HepG2 (cell line): ENCODE data around the gene RBM15B. TPM values are rescaled to one million over a fixed set of nuclear protein-coding genes. Genes with fewer than 3 reads are reported as not detected.

Experiments
- ATF5 ChIP-seq: sonication (generic); formaldehyde crosslinking; IDR thresholded peaks from 2 replicates; pipeline ENCODE4 v1.4.0; 2020; ENCODE audit warnings: mild to moderate bottlenecking, low read depth, missing genetic modification reagents
- ATF7-NPFF ChIP-seq: sonication (generic); formaldehyde crosslinking; IDR thresholded peaks from 2 replicates; pipeline ENCODE4 v1.8.1; 2023; ENCODE audit warnings: mild to moderate bottlenecking, low read depth, missing genetic modification reagents, moderate library complexity
- ESRRA ChIP-seq: sonication (generic); formaldehyde crosslinking; IDR thresholded peaks from 2 replicates; pipeline ENCODE4 v1.5.1; 2020; ENCODE audit warnings: mild to moderate bottlenecking, low read depth, missing genetic modification reagents
- EZH2 ChIP-seq: conservative IDR thresholded peaks from 2 replicates; pipeline ENCODE4 v1.6.1; 2012; ENCODE audit warnings: mild to moderate bottlenecking, low read depth, low read length, moderate library complexity
- KDM4B ChIP-seq: sonication (generic); formaldehyde crosslinking; IDR thresholded peaks from 2 replicates; pipeline ENCODE4 v1.4.0; 2020; ENCODE audit warnings: missing genetic modification reagents
- MIXL1 ChIP-seq: IDR thresholded peaks from 2 replicates; pipeline ENCODE4 v1.6.1; 2016
- NR2F6 ChIP-seq, 2 experiments: IDR thresholded peaks; 2 replicates each; pipeline ENCODE4 v1.6.1; 2016; ENCODE audit warnings: antibody characterized with exemption in 1 of 2, mild to moderate bottlenecking in 1 of 2
- POGZ ChIP-seq: sonication (generic); formaldehyde crosslinking; IDR thresholded peaks from 2 replicates; pipeline ENCODE4 v1.4.0; 2020; ENCODE audit warnings: mild to moderate bottlenecking, missing genetic modification reagents
- SNAI1 ChIP-seq: sonication (generic); formaldehyde crosslinking; IDR thresholded peaks from 2 replicates; pipeline ENCODE4 v1.5.0; 2020; ENCODE audit warnings: mild to moderate bottlenecking, missing genetic modification reagents, borderline replicate concordance
- TBX2 ChIP-seq: sonication (generic); formaldehyde crosslinking; IDR thresholded peaks from 2 replicates; pipeline ENCODE4 v1.5.0; 2020; ENCODE audit warnings: missing genetic modification reagents, mild to moderate bottlenecking, borderline replicate concordance
- YEATS2 ChIP-seq: sonication (generic); formaldehyde crosslinking; IDR thresholded peaks from 2 replicates; pipeline ENCODE4 v1.4.0; 2020; ENCODE audit warnings: missing genetic modification reagents, borderline replicate concordance
- ZFYVE20 ChIP-seq: sonication (generic); formaldehyde crosslinking; IDR thresholded peaks from 2 replicates; pipeline ENCODE4 v1.8.0; 2023; ENCODE audit warnings: low read depth, mild to moderate bottlenecking, moderate library complexity, missing genetic modification reagents, borderline replicate concordance
- ZMAT3 ChIP-seq: sonication (generic); formaldehyde crosslinking; conservative IDR thresholded peaks from 2 replicates; pipeline ENCODE4 v1.7.0; 2021; ENCODE audit warnings: missing genetic modification reagents
- ZNF335 ChIP-seq: sonication (generic); formaldehyde crosslinking; IDR thresholded peaks from 2 replicates; pipeline ENCODE4 v1.4.0; 2020; ENCODE audit warnings: missing genetic modification reagents
- ZNF547 ChIP-seq: sonication (generic); formaldehyde crosslinking; IDR thresholded peaks from 2 replicates; pipeline ENCODE4 v1.5.1; 2020; ENCODE audit warnings: mild to moderate bottlenecking, missing genetic modification reagents
- ZNF598 ChIP-seq: sonication (generic); formaldehyde crosslinking; IDR thresholded peaks from 2 replicates; pipeline ENCODE4 v1.5.1; 2020; ENCODE audit warnings: mild to moderate bottlenecking, missing genetic modification reagents, borderline replicate concordance
- ZNF644 ChIP-seq: IDR thresholded peaks from 2 replicates; pipeline ENCODE4 v1.6.1; 2016; ENCODE audit warnings: low read depth
- ZNF709 ChIP-seq: sonication (generic); formaldehyde crosslinking; IDR thresholded peaks from 2 replicates; pipeline ENCODE4 v1.5.0; 2020; ENCODE audit warnings: mild to moderate bottlenecking, missing genetic modification reagents
- ZNF790 ChIP-seq: sonication (generic); formaldehyde crosslinking; IDR thresholded peaks from 2 replicates; pipeline ENCODE4 v1.8.0; 2022; ENCODE audit warnings: missing genetic modification reagents, mild to moderate bottlenecking, borderline replicate concordance
- polyA plus RNA-seq, 8 experiments: library from polyadenylated mRNA; depleted of rRNA in 3 of 8; stranded (reverse) in 7 of 8; unstranded in 1 of 8; fragments of >200 nt; fragmentation: Illumina TruSeq in 4 of 8; extraction: Trizol in 4 of 8; gene quantifications; 2 replicates each; pipeline versions ENCODE4 v1.2.1 to v1.2.3, GENCODE V29; 2011 to 2016; ENCODE audit warnings: low read depth in 4 of 8, missing spikeins in 1 of 8, mixed read lengths in 1 of 8; ENCODE audit not compliant: insufficient read depth in 1 of 8
- total RNA-seq, 5 experiments: library from RNA; depleted of rRNA; stranded (reverse); fragments of >200 nt; fragmentation: Illumina TruSeq; extraction: Trizol; gene quantifications; 2 replicates each; pipeline ENCODE4 v1.2.3, GENCODE V29; 2016; ENCODE audit warnings: low read depth in 1 of 5
- TF ChIP-seq, protein P1 (sequence below): sonication (generic); formaldehyde crosslinking; IDR thresholded peaks from 2 replicates; pipeline ENCODE4 v1.4.0; 2020; ENCODE audit warnings: missing genetic modification reagents, borderline replicate concordance
- TF ChIP-seq, protein P2 (sequence below): fragments of 450-650 bp; IDR thresholded peaks from 2 replicates; pipeline ENCODE4 v1.6.1; 2017
- TF ChIP-seq, protein P3 (sequence below), 2 experiments: fragments of 450-650 bp in 1 of 2; sonication (generic) in 1 of 2; formaldehyde crosslinking; IDR thresholded peaks; 2 replicates each; pipeline versions ENCODE4 v1.5.0 to v1.8.0; 2020 to 2022; ENCODE audit warnings: mild to moderate bottlenecking in 1 of 2, missing genetic modification reagents in 1 of 2

RBM15B gene
- total and polyA plus RNA-seq, 2 of the 13 experiments (the other 11 are each of a cell fraction or from before 2014, with no cell fraction given) = 8.2 to 19.3 TPM

DNA sequence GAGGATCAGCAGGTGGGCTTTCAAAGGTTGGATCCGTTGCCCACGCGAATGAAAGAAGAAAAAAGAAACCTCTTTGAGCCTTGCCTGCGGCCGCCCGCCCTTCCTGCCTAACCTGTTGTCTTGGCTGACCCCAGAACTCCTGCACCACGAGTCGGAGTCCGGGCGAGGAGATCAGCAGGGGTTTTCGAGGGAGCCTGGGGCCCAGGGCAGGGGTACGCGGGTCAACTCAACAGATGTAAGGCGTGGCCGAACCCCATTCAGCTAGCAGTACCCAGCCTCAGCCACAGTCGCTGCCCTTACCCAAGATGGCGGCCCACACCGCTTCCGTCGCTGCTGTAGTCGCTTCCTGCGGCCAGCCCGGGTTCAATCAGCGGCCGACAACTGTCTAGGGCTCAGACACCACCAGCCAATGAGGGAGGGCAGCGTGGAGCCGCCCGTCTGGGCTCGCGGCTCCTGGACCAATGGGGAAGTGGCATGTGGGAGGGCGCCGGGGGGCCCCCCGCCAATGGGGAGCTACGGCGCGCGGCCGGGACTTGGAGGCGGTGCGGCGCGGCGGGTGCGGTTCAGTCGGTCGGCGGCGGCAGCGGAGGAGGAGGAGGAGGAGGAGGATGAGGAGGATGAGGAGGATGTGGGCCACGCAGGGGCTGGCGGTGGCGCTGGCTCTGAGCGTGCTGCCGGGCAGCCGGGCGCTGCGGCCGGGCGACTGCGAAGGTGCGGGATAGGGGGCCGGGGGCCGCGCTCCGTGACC, 6.2 kb upstream of the RBM15B start, which contains the start of gene MANF (continued):
- TF ChIP-seq ZNF709 (0 out of 2 replicates have a peak, but pooled peaks have one; percentile 49), SNAI1 (CRISPR knock-in tag) (peak; percentile 85; the same call in 1 of the 2 replicates), NR2F6 (IDR thresholded peaks at IDR 0.05) (no peak), NR2F6 (CRISPR knock-in tag; IDR thresholded peaks at IDR 0.05) (peak; percentile 22; the same call in 1 of the 2 replicates), KDM4B (CRISPR knock-in tag) (peak; percentile 67), ATF5 (no peak), ZNF598 (CRISPR knock-in tag) (peak; percentile 93; the same call in 1 of the 2 replicates), TBX2 (CRISPR knock-in tag) (peak; percentile 57), ATF7-NPFF (peak; percentile 35), ZNF547 (CRISPR knock-in tag) (peak; percentile 89; the same call in 1 of the 2 replicates), ZFYVE20 (peak; percentile 79; the same call in 1 of the 2 replicates), ZNF790 (CRISPR knock-in tag) (no peak; the same call in 1 of the 2 replicates), EZH2 (no peak), ZNF335 (peak; percentile 77; the same call in 1 of the 2 replicates), ESRRA (CRISPR knock-in tag) (0 out of 2 replicates have a peak, but pooled peaks have one; percentile 11), ZNF644 (CRISPR knock-in tag) (no peak), YEATS2 (peak; percentile 85; the same call in 1 of the 2 replicates), MIXL1 (CRISPR knock-in tag) (0 out of 2 replicates have a peak, but pooled peaks have one; percentile 12), ZMAT3 (CRISPR knock-in tag) (peak; percentile 57; the same call in 1 of the 2 replicates), POGZ (CRISPR knock-in tag) (peak; percentile 85)
- TF ChIP-seq, protein P1, sequence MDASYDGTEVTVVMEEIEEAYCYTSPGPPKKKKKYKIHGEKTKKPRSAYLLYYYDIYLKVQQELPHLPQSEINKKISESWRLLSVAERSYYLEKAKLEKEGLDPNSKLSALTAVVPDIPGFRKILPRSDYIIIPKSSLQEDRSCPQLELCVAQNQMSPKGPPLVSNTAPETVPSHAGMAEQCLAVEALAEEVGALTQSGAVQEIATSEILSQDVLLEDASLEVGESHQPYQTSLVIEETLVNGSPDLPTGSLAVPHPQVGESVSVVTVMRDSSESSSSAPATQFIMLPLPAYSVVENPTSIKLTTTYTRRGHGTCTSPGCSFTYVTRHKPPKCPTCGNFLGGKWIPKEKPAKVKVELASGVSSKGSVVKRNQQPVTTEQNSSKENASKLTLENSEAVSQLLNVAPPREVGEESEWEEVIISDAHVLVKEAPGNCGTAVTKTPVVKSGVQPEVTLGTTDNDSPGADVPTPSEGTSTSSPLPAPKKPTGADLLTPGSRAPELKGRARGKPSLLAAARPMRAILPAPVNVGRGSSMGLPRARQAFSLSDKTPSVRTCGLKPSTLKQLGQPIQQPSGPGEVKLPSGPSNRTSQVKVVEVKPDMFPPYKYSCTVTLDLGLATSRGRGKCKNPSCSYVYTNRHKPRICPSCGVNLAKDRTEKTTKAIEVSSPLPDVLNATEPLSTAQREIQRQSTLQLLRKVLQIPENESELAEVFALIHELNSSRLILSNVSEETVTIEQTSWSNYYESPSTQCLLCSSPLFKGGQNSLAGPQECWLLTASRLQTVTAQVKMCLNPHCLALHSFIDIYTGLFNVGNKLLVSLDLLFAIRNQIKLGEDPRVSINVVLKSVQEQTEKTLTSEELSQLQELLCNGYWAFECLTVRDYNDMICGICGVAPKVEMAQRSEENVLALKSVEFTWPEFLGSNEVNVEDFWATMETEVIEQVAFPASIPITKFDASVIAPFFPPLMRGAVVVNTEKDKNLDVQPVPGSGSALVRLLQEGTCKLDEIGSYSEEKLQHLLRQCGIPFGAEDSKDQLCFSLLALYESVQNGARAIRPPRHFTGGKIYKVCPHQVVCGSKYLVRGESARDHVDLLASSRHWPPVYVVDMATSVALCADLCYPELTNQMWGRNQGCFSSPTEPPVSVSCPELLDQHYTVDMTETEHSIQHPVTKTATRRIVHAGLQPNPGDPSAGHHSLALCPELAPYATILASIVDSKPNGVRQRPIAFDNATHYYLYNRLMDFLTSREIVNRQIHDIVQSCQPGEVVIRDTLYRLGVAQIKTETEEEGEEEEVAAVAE = peak; percentile 85
- TF ChIP-seq, protein P2, sequence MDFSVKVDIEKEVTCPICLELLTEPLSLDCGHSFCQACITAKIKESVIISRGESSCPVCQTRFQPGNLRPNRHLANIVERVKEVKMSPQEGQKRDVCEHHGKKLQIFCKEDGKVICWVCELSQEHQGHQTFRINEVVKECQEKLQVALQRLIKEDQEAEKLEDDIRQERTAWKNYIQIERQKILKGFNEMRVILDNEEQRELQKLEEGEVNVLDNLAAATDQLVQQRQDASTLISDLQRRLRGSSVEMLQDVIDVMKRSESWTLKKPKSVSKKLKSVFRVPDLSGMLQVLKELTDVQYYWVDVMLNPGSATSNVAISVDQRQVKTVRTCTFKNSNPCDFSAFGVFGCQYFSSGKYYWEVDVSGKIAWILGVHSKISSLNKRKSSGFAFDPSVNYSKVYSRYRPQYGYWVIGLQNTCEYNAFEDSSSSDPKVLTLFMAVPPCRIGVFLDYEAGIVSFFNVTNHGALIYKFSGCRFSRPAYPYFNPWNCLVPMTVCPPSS = no peak
- TF ChIP-seq, protein P3, sequence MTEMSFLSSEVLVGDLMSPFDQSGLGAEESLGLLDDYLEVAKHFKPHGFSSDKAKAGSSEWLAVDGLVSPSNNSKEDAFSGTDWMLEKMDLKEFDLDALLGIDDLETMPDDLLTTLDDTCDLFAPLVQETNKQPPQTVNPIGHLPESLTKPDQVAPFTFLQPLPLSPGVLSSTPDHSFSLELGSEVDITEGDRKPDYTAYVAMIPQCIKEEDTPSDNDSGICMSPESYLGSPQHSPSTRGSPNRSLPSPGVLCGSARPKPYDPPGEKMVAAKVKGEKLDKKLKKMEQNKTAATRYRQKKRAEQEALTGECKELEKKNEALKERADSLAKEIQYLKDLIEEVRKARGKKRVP (CRISPR knock-in tag; IDR thresholded peaks at IDR 0.05) = peak in 1 of 2 experiments; percentile 40; a peak in 1 of 4 replicates
